ENCODE measurements around the gene CCDC80. TPM values are rescaled to one million over a fixed set of nuclear protein-coding genes. Genes with fewer than 3 reads are reported as not detected.
A peak's percentile ranks its signal among the peaks of the same experiment; 100 is the strongest.

CCDC80 gene
- total RNA-seq, 3 donors from 2014 or later (not counting 1 experiment from before 2014, with no cell fraction given), result 0.08 TPM; not detected in 2

DNA sequence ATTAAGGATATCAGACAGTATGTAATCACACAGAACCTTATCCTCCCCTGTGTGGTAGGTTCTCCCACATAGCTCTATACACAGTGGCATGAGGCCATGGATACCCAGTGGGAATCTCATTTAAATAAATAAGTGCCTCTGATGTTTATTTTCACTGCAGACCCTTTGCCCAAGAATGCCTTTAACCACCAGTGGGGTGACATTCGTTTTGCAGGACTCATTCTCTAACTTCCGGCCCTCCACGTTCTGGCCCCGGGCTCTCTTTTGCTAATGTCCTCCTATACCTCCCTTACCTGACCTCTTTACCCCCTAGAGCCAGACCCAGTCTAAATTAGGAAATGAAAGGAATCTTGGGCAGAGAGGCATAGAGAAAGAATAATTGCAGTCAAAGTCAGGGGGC, 8.3 kb downstream of the CCDC80 start:
- no peak for ATAC-seq
- 74% methylated on average over 4 of the region's 4 CpGs for WGBS (ENCODE audit: insufficient coverage)

DNA sequence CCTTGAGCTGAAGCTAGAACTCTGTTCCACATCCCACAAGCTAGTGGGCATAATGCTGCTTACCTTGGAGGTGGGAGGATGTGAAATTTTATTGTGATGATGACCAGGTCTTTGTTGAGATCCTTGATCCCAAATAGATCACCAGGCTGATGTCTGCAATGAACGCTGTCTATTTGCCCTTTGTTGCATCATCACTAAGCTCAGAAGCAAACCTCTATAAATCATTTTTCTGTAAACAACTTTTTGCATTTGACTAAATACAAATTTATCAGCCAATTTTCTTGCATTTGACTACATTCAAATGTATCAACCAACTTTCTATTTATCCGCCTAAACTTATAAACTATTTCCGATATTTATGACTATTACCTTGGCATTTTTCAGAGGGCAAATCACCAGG, 9.7 kb downstream of the CCDC80 start:
- no peaks in the 10 kb centered on the region for H3K36me3 Mint-ChIP-seq
- no peaks in the 10 kb centered on the region for H3K9me3 ChIP-seq (ENCODE audit: control insufficient read depth, insufficient read depth, low read length)
- peaks cover 0 to 12% of the 10 kb centered on the region in 2 donors for H3K27me3 Mint-ChIP-seq (ENCODE audit: low read depth in 2 of 2)
- H3K27me3 ChIP-seq (ENCODE audit: control insufficient read depth, insufficient read depth, low read length), result no peaks in the 10 kb centered on the region
- H3K27ac ChIP-seq (ENCODE audit: low read length), result no peak overlapping the region
- 99% methylated on average over 3 of the region's 3 CpGs for WGBS (ENCODE audit: insufficient coverage)
- no peak overlapping the region for H3K27ac Mint-ChIP-seq
- intact Hi-C loops (cut with micrococcal nuclease), result no loop called here
- H3K36me3 ChIP-seq (ENCODE audit: control insufficient read depth, insufficient read depth, low read length), result no peaks in the 10 kb centered on the region
- DNase-seq (no peak), ATAC-seq (no peak)
- no peaks in the 10 kb centered on the region for H3K9me3 Mint-ChIP-seq
- TF ChIP-seq, protein P1, sequence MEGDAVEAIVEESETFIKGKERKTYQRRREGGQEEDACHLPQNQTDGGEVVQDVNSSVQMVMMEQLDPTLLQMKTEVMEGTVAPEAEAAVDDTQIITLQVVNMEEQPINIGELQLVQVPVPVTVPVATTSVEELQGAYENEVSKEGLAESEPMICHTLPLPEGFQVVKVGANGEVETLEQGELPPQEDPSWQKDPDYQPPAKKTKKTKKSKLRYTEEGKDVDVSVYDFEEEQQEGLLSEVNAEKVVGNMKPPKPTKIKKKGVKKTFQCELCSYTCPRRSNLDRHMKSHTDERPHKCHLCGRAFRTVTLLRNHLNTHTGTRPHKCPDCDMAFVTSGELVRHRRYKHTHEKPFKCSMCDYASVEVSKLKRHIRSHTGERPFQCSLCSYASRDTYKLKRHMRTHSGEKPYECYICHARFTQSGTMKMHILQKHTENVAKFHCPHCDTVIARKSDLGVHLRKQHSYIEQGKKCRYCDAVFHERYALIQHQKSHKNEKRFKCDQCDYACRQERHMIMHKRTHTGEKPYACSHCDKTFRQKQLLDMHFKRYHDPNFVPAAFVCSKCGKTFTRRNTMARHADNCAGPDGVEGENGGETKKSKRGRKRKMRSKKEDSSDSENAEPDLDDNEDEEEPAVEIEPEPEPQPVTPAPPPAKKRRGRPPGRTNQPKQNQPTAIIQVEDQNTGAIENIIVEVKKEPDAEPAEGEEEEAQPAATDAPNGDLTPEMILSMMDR (IDR thresholded peaks at IDR 0.05), result no peak
- H3K4me1 ChIP-seq (ENCODE audit: control insufficient read depth, insufficient read depth, low read length), result no peaks in the 10 kb centered on the region
- H3K4me3 Mint-ChIP-seq, result no peak overlapping the region
- H3K4me1 Mint-ChIP-seq, result no peaks in the 10 kb centered on the region
- no peak overlapping the region for H3K4me3 ChIP-seq (ENCODE audit: low read length)

More for the DNA sequence above, 8.3 kb downstream of the CCDC80 start:
- H3K9me3 Mint-ChIP-seq, result no peaks in the 10 kb centered on the region
- no peak for DNase-seq
- Histone ChIP-seq H3K27ac (ENCODE audit: low read length) (no peak overlapping the region), H3K36me3 (ENCODE audit: control insufficient read depth, insufficient read depth, low read length) (no peaks in the 10 kb centered on the region), H3K4me1 (ENCODE audit: control insufficient read depth, insufficient read depth, low read length) (no peaks in the 10 kb centered on the region), H3K4me3 (ENCODE audit: low read length) (no peak overlapping the region), H3K27me3 (ENCODE audit: control insufficient read depth, insufficient read depth, low read length) (no peaks in the 10 kb centered on the region), H3K9me3 (ENCODE audit: control insufficient read depth, insufficient read depth, low read length) (no peaks in the 10 kb centered on the region)
- no peak overlapping the region for H3K4me3 Mint-ChIP-seq
- TF ChIP-seq, protein P1 (IDR thresholded peaks at IDR 0.05), result no peak
- H3K4me1 Mint-ChIP-seq, result no peaks in the 10 kb centered on the region
- H3K27ac Mint-ChIP-seq, result no peak overlapping the region
- H3K36me3 Mint-ChIP-seq, result no peaks in the 10 kb centered on the region
- intact Hi-C loops (cut with micrococcal nuclease), result no loop called here
- peaks cover 0 to 12% of the 10 kb centered on the region in 2 donors for H3K27me3 Mint-ChIP-seq (ENCODE audit: low read depth in 2 of 2)

DNA sequence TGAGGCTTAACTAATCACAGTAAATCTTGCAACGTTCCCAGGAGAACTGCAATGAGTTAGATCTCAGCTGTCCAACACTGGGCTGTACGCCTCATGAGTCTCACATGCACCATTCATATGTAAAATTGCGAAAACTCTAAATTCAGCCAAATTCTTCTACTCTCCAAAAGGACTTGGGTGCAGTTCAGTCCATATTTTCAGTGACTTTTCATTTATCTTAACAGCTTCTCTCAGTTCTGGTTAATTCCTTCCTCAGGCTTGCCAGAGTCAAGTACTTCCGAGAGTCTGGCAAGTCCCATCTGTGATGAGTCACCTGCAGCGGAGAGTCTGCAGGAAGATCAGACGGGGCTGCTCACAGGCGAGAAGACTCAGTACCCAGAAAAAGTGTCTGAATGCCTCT, 11.5 kb downstream of the CCDC80 start:
- H3K36me3 Mint-ChIP-seq, result no peaks in the 10 kb centered on the region
- H3K4me1 Mint-ChIP-seq, result no peaks in the 10 kb centered on the region
- H3K27ac ChIP-seq (ENCODE audit: low read length), result no peak overlapping the region
- H3K27me3 ChIP-seq (ENCODE audit: control insufficient read depth, insufficient read depth, low read length), result no peaks in the 10 kb centered on the region
- H3K9me3 ChIP-seq (ENCODE audit: control insufficient read depth, insufficient read depth, low read length), result no peaks in the 10 kb centered on the region
- H3K9me3 Mint-ChIP-seq, result no peaks in the 10 kb centered on the region
- no peaks in the 10 kb centered on the region for H3K4me1 ChIP-seq (ENCODE audit: control insufficient read depth, insufficient read depth, low read length)
- no peaks in the 10 kb centered on the region for H3K36me3 ChIP-seq (ENCODE audit: control insufficient read depth, insufficient read depth, low read length)
- H3K4me3 ChIP-seq (ENCODE audit: low read length), result no peak overlapping the region
- ATAC-seq (no peak), DNase-seq (peak in 1 of 2 donors; percentile 12)
- TF ChIP-seq, protein P1 (IDR thresholded peaks at IDR 0.05), result no peak
- peaks cover 0 to 23% of the 10 kb centered on the region in 2 donors for H3K27me3 Mint-ChIP-seq (ENCODE audit: low read depth in 2 of 2)
- 72% methylated on average over 7 of the region's 7 CpGs for WGBS (ENCODE audit: insufficient coverage)
- H3K4me3 Mint-ChIP-seq, result no peak overlapping the region
- intact Hi-C loops (cut with micrococcal nuclease), result no loop called here
- no peak overlapping the region for H3K27ac Mint-ChIP-seq

DNA sequence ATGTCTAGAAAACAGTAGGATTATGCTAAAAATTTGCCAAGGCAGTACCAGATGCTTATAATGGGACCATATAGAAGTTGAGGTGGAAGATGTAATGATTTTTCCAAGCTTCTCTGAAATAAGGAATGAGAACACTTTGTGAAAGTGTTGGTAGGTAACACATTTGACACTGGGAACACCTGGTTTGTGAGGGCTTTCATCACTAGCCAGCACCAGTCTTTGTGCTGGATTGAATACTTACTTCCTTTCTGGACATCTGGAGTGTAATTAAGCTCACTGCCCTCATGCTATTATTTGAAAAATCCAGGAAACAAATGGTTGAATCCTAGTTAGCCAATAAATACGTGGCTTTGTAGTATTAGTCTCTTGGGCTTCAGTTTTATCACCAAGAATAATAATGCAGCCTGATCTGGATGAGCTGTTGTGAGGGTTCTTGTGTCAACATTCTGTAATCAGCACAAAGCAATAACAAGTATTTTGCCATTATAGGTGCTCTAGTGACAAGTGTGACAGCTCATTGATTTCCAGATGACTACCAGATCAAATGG, 12.9 kb downstream of the CCDC80 start:
- Histone ChIP-seq H3K27ac (ENCODE audit: low read length) (no peak overlapping the region), H3K4me3 (ENCODE audit: low read length) (no peak overlapping the region), H3K36me3 (ENCODE audit: control insufficient read depth, insufficient read depth, low read length) (no peaks in the 10 kb centered on the region), H3K27me3 (ENCODE audit: control insufficient read depth, insufficient read depth, low read length) (no peaks in the 10 kb centered on the region), H3K9me3 (ENCODE audit: control insufficient read depth, insufficient read depth, low read length) (no peaks in the 10 kb centered on the region), H3K4me1 (ENCODE audit: control insufficient read depth, insufficient read depth, low read length) (no peaks in the 10 kb centered on the region)
- ATAC-seq (no peak), DNase-seq (no peak)
- no peaks in the 10 kb centered on the region for H3K36me3 Mint-ChIP-seq
- no peaks in the 10 kb centered on the region for H3K4me1 Mint-ChIP-seq
- peaks cover 6 to 28% of the 10 kb centered on the region in 2 donors for H3K27me3 Mint-ChIP-seq (ENCODE audit: low read depth in 2 of 2)
- intact Hi-C loops (cut with micrococcal nuclease), result no loop called here
- no peak overlapping the region for H3K27ac Mint-ChIP-seq
- TF ChIP-seq, protein P1 (IDR thresholded peaks at IDR 0.05), result no peak
- H3K4me3 Mint-ChIP-seq, result no peak overlapping the region
- H3K9me3 Mint-ChIP-seq, result no peaks in the 10 kb centered on the region
- WGBS (ENCODE audit: insufficient coverage), result 89% methylated on average over 1 of the region's 1 CpG

Data from natural killer cell (primary cell).